Liver (tissue), 9 donors: Measurements from ENCODE around the gene POPDC2. TPM values are rescaled to one million over a fixed set of nuclear protein-coding genes. Genes with fewer than 3 reads are reported as not detected.

Experiments used
- DNase-seq: peaks from one replicate; pipeline ENCODE4 v3.0.0-alpha.2; 2017; ENCODE audit warnings: low spot score
- H3K27ac ChIP-seq, 2 donors: one replicate each; pipeline ENCODE4 v1.7.0; 2013; ENCODE audit warnings: inconsistent platforms in 2 of 2, low read length in 2 of 2, control low read depth in 1 of 2, low read depth in 1 of 2, mild to moderate bottlenecking in 1 of 2
- H3K27me3 ChIP-seq, 4 donors: one replicate each; pipeline versions ENCODE4 v1.6.1 to v1.7.0; 2013; ENCODE audit warnings: low read length in 3 of 4, inconsistent platforms in 1 of 4, mild to moderate bottlenecking in 1 of 4, moderate library complexity in 1 of 4; ENCODE audit not compliant: control insufficient read depth in 4 of 4, insufficient read depth in 4 of 4
- H3K36me3 ChIP-seq, 4 donors: one replicate each; pipeline versions ENCODE4 v1.6.1 to v1.7.0; 2013; ENCODE audit warnings: low read length in 3 of 4, mild to moderate bottlenecking in 3 of 4, low read depth in 1 of 4, moderate library complexity in 1 of 4; ENCODE audit not compliant: control insufficient read depth in 4 of 4, insufficient read depth in 3 of 4
- H3K4me1 ChIP-seq, 4 donors: one replicate each; pipeline versions ENCODE4 v1.6.1 to v1.7.0; 2013; ENCODE audit warnings: low read length in 3 of 4, mild to moderate bottlenecking in 3 of 4, moderate library complexity in 1 of 4; ENCODE audit not compliant: control insufficient read depth in 4 of 4, insufficient read depth in 4 of 4
- H3K4me3 ChIP-seq, 3 donors: one replicate each; pipeline versions ENCODE4 v1.6.1 to v1.7.0; 2013; ENCODE audit warnings: low read length in 3 of 3, control low read depth in 1 of 3, low read depth in 1 of 3, mild to moderate bottlenecking in 1 of 3
- H3K9ac ChIP-seq, 2 donors: one replicate each; pipeline ENCODE4 v1.7.0; 2013; ENCODE audit warnings: low read length in 2 of 2, mild to moderate bottlenecking in 2 of 2, moderate library complexity in 2 of 2, control low read depth in 1 of 2, low read depth in 1 of 2
- H3K9me3 ChIP-seq, 4 donors: one replicate each; pipeline versions ENCODE4 v1.6.1 to v1.7.0; 2013; ENCODE audit warnings: low read length in 3 of 4; ENCODE audit not compliant: control insufficient read depth in 4 of 4
- EGR1 ChIP-seq, 2 donors: IDR thresholded peaks; 2 replicates each; pipeline ENCODE4 v1.6.1; 2016 to 2018; ENCODE audit warnings: antibody characterized with exemption in 2 of 2, low read depth in 2 of 2
- FOXA1 ChIP-seq: IDR thresholded peaks from 2 replicates; pipeline ENCODE4 v1.6.1; 2016; ENCODE audit warnings: antibody characterized with exemption
- FOXA2 ChIP-seq: IDR thresholded peaks from 2 replicates; pipeline ENCODE4 v1.6.1; 2016; ENCODE audit warnings: antibody characterized with exemption
- GABPA ChIP-seq, 2 donors: IDR thresholded peaks in 1 of 2; conservative IDR thresholded peaks in 1 of 2; 2 replicates each; pipeline ENCODE4 v1.6.1; 2016; ENCODE audit warnings: antibody characterized with exemption in 2 of 2, mild to moderate bottlenecking in 1 of 2, moderate library complexity in 1 of 2
- HNF4A ChIP-seq, 2 donors: conservative IDR thresholded peaks; 2 replicates each; pipeline ENCODE4 v1.6.1; 2016; ENCODE audit warnings: antibody characterized with exemption in 2 of 2, mild to moderate bottlenecking in 2 of 2
- HNF4G ChIP-seq: IDR thresholded peaks from 2 replicates; pipeline ENCODE4 v1.6.1; 2016; ENCODE audit warnings: antibody characterized with exemption
- JUND ChIP-seq, 2 donors: IDR thresholded peaks; 2 replicates each; pipeline ENCODE4 v1.6.1; 2016; ENCODE audit warnings: antibody characterized with exemption in 2 of 2
- NR2F2 ChIP-seq: IDR thresholded peaks from 2 replicates; pipeline ENCODE4 v1.6.1; 2016; ENCODE audit warnings: antibody characterized with exemption
- RAD21 ChIP-seq, 2 donors: IDR thresholded peaks; 2 replicates each; pipeline ENCODE4 v1.6.1; 2016; ENCODE audit warnings: antibody characterized with exemption in 2 of 2, mild to moderate bottlenecking in 2 of 2
- RXRA ChIP-seq, 2 donors: IDR thresholded peaks; 2 replicates each; pipeline ENCODE4 v1.6.1; 2017 to 2018; ENCODE audit warnings: antibody characterized with exemption in 2 of 2, mild to moderate bottlenecking in 1 of 2
- SP1 ChIP-seq: IDR thresholded peaks from 2 replicates; pipeline ENCODE4 v1.6.1; 2018; ENCODE audit warnings: antibody characterized with exemption, mild to moderate bottlenecking
- TAF1 ChIP-seq: conservative IDR thresholded peaks from 2 replicates; pipeline ENCODE4 v1.6.1; 2016; ENCODE audit warnings: antibody characterized with exemption, mild to moderate bottlenecking
- YY1 ChIP-seq: IDR thresholded peaks from 2 replicates; pipeline ENCODE4 v1.6.1; 2016; ENCODE audit warnings: antibody characterized with exemption, mild to moderate bottlenecking
- WGBS: extraction: QIAGEN DNeasy Blood & Tissue Kit; methylation state at CpG from one replicate; pipeline ENCODE4 v1.1.7; 2013; 5-methylcytosine and 5-hydroxymethylcytosine counted together
- polyA plus RNA-seq, 2 donors: library from polyadenylated mRNA; stranded (reverse) in 1 of 2; unstranded in 1 of 2; fragments of 200-250 nt in 1 of 2; fragments of >200 nt in 1 of 2; fragmentation: Nextera tagmentation in 1 of 2; extraction: Ambion mirVana in 1 of 2; gene quantifications; one replicate each; pipeline versions ENCODE4 v1.2.1 to v1.2.3, GENCODE V29; 2013 to 2015
- total RNA-seq, 2 donors: library from RNA; depleted of rRNA; stranded (reverse); fragments of >200 nt; gene quantifications; one replicate each; pipeline ENCODE4 v1.2.3, GENCODE V29; 2014
- TF ChIP-seq, protein P1 (sequence below): IDR thresholded peaks from 2 replicates; pipeline ENCODE4 v1.6.1; 2016; ENCODE audit warnings: antibody characterized with exemption
- TF ChIP-seq, protein P2 (sequence below): IDR thresholded peaks from 2 replicates; pipeline ENCODE4 v1.6.1; 2016; ENCODE audit warnings: antibody characterized with exemption
- TF ChIP-seq, protein P3 (sequence below): IDR thresholded peaks from 2 replicates; pipeline ENCODE4 v1.6.1; 2016; ENCODE audit warnings: antibody characterized with exemption
- TF ChIP-seq, protein P4 (sequence below): IDR thresholded peaks from 2 replicates; pipeline ENCODE4 v1.6.1; 2016; ENCODE audit warnings: antibody characterized with exemption, mild to moderate bottlenecking
- donor health status: healthy.
- donor health status: healthy.
- donor health status: healthy.
- donor health status: healthy.
- donor health status: healthy.

POPDC2 gene
- total and polyA plus RNA-seq, 4 donors, result 0.16 to 1.1 (median 0.46) TPM

DNA sequence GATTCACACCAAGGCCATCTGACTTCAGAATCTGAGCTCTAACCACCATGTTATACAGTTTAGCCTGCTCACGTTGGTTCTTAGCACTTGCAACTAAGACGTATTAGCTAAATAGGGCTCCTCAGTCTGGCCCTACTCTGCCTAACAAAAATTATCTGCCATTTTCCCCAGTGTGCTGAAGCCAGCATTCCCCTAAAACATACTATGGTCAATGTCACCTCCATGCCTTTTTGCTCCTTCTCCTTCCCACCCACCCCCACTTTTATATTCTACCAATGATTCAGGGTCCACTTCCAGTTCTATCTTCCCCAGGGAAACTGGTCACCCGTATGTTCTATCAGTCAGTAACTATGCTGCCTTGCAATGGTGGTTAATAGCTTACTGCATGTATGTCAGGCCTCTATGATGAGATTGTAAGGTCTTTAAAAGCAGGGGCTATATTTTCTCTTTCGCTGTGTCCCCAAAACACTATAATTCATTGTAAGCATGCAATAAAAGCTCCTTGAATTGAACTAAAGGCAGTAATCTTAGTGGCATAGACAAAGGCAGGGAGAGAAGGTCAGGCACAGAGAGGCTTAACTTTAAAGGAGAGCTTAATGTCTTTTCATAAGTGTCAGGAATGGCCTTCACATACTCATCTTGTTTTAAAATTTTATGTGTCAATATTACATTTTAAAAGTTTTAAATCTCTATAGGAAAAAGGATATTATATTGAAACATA is 23.3 kb downstream of the POPDC2 start:
- H3K9ac ChIP-seq, result no peak overlapping the region
- TF ChIP-seq JUND (IDR thresholded peaks at IDR 0.05), result no peak
- TF ChIP-seq, protein P1, sequence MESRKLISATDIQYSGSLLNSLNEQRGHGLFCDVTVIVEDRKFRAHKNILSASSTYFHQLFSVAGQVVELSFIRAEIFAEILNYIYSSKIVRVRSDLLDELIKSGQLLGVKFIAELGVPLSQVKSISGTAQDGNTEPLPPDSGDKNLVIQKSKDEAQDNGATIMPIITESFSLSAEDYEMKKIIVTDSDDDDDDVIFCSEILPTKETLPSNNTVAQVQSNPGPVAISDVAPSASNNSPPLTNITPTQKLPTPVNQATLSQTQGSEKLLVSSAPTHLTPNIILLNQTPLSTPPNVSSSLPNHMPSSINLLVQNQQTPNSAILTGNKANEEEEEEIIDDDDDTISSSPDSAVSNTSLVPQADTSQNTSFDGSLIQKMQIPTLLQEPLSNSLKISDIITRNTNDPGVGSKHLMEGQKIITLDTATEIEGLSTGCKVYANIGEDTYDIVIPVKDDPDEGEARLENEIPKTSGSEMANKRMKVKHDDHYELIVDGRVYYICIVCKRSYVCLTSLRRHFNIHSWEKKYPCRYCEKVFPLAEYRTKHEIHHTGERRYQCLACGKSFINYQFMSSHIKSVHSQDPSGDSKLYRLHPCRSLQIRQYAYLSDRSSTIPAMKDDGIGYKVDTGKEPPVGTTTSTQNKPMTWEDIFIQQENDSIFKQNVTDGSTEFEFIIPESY, result no peak
- TF ChIP-seq NR2F2, result no peak
- TF ChIP-seq GABPA (IDR thresholded peaks at IDR 0.05 in 1 of 2, conservative IDR thresholded peaks at IDR 0.05 in 1 of 2), result no peak
- TF ChIP-seq, protein P2, sequence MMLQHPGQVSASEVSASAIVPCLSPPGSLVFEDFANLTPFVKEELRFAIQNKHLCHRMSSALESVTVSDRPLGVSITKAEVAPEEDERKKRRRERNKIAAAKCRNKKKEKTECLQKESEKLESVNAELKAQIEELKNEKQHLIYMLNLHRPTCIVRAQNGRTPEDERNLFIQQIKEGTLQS, result no peak
- no peak for TF ChIP-seq FOXA2
- no peak for TF ChIP-seq YY1
- TF ChIP-seq EGR1 (IDR thresholded peaks at IDR 0.05; ENCODE audit: low read depth in 2 of 2), result no peak
- TF ChIP-seq HNF4G, result no peak
- no peak for TF ChIP-seq RXRA (IDR thresholded peaks at IDR 0.05)
- TF ChIP-seq, protein P3, sequence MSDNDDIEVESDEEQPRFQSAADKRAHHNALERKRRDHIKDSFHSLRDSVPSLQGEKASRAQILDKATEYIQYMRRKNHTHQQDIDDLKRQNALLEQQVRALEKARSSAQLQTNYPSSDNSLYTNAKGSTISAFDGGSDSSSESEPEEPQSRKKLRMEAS, result no peak
- TF ChIP-seq HNF4A (conservative IDR thresholded peaks at IDR 0.05), result no peak
- TF ChIP-seq TAF1, result no peak
- TF ChIP-seq FOXA1, result no peak
- TF ChIP-seq RAD21 (IDR thresholded peaks at IDR 0.05), result no peak
- no peak for TF ChIP-seq SP1
- TF ChIP-seq, protein P4, sequence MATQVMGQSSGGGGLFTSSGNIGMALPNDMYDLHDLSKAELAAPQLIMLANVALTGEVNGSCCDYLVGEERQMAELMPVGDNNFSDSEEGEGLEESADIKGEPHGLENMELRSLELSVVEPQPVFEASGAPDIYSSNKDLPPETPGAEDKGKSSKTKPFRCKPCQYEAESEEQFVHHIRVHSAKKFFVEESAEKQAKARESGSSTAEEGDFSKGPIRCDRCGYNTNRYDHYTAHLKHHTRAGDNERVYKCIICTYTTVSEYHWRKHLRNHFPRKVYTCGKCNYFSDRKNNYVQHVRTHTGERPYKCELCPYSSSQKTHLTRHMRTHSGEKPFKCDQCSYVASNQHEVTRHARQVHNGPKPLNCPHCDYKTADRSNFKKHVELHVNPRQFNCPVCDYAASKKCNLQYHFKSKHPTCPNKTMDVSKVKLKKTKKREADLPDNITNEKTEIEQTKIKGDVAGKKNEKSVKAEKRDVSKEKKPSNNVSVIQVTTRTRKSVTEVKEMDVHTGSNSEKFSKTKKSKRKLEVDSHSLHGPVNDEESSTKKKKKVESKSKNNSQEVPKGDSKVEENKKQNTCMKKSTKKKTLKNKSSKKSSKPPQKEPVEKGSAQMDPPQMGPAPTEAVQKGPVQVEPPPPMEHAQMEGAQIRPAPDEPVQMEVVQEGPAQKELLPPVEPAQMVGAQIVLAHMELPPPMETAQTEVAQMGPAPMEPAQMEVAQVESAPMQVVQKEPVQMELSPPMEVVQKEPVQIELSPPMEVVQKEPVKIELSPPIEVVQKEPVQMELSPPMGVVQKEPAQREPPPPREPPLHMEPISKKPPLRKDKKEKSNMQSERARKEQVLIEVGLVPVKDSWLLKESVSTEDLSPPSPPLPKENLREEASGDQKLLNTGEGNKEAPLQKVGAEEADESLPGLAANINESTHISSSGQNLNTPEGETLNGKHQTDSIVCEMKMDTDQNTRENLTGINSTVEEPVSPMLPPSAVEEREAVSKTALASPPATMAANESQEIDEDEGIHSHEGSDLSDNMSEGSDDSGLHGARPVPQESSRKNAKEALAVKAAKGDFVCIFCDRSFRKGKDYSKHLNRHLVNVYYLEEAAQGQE, result no peak
- no peak overlapping the region for H3K27ac ChIP-seq
- H3K4me3 ChIP-seq, result no peak overlapping the region
- 97% methylated on average over 4 of the region's 4 CpGs for WGBS
- H3K36me3 ChIP-seq, result peaks cover 0 to 1% (median 0%) of the 10 kb centered on the region in 4 donors
- no peaks in the 10 kb centered on the region for H3K27me3 ChIP-seq
- DNase-seq, result no peak
- H3K4me1 ChIP-seq, result no peaks in the 10 kb centered on the region
- H3K9me3 ChIP-seq, result no peaks in the 10 kb centered on the region

DNA sequence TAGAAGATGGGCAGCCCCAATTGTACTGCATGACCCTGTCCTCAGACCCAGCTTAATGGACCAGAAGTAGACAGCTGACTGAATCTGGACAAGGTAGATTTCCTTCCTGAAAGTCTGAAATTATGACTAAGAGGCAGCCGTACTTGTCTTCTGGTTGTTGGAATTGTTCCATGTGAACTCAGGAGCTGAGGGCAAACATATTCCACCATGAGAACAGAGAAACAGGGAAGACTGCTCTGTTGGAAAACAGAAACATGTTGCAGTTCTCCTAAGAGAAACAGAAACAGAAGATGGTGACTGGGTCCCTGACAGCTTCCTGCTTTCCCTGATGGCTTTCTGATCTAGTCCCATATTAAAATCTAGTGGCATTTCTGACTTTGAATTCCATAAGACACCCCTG is 24.1 kb downstream of the POPDC2 start:
- Histone ChIP-seq H3K27ac (no peak overlapping the region), H3K9ac (no peak overlapping the region), H3K9me3 (no peaks in the 10 kb centered on the region), H3K4me1 (no peaks in the 10 kb centered on the region), H3K4me3 (no peak overlapping the region), H3K27me3 (no peaks in the 10 kb centered on the region), H3K36me3 (no peaks in the 10 kb centered on the region)
- WGBS, result 37% methylated on average over 1 of the region's 1 CpG
- no peak for DNase-seq
- TF ChIP-seq SP1, result no peak
- no peak for TF ChIP-seq FOXA2
- no peak for TF ChIP-seq FOXA1
- TF ChIP-seq YY1, result no peak
- no peak for TF ChIP-seq HNF4A (conservative IDR thresholded peaks at IDR 0.05)
- TF ChIP-seq, protein P1, result no peak
- TF ChIP-seq HNF4G, result no peak
